Mesenchymal stem cell (in vitro differentiated cells and primary cell): ENCODE data around the gene NDUFV2.

Source experiments
- DNase-seq: peaks from one replicate; pipeline ENCODE4 v3.0.0-alpha.2; 2013
- H2AFZ ChIP-seq: one replicate; pipeline ENCODE4 v1.6.1; 2013; ENCODE audit warnings: low read depth, mild to moderate bottlenecking, control low read depth, inconsistent platforms, low read length, moderate library complexity
- H2AK5ac ChIP-seq: 2 replicates; pipeline ENCODE4 v1.6.1; 2013; ENCODE audit warnings: low read length, moderate library complexity, mild to moderate bottlenecking, inconsistent platforms; ENCODE audit not compliant: severe bottlenecking
- H2BK120ac ChIP-seq: one replicate; pipeline ENCODE4 v1.6.1; 2013; ENCODE audit warnings: low read depth, mild to moderate bottlenecking, inconsistent platforms, low read length, moderate library complexity
- H2BK12ac ChIP-seq, 2 experiments: one replicate each; pipeline ENCODE4 v1.6.1; 2013; ENCODE audit warnings: inconsistent platforms in 2 of 2, low read length in 2 of 2, mild to moderate bottlenecking in 2 of 2, moderate library complexity in 2 of 2, control low read depth in 1 of 2
- H2BK15ac ChIP-seq: one replicate; pipeline ENCODE4 v1.6.1; 2013; ENCODE audit warnings: mild to moderate bottlenecking, low read depth, inconsistent platforms; ENCODE audit not compliant: poor library complexity, severe bottlenecking
- H2BK5ac ChIP-seq: 2 replicates; pipeline ENCODE4 v1.6.1; 2013; ENCODE audit warnings: low read depth, mild to moderate bottlenecking, low read length, control low read depth, inconsistent platforms; ENCODE audit not compliant: poor library complexity, severe bottlenecking
- H3K14ac ChIP-seq, 2 experiments: one replicate each; pipeline ENCODE4 v1.6.1; 2013; ENCODE audit warnings: inconsistent platforms in 2 of 2, low read length in 2 of 2, control low read depth in 1 of 2, mild to moderate bottlenecking in 1 of 2, moderate library complexity in 1 of 2
- H3K18ac ChIP-seq, 2 experiments: one replicate each; pipeline ENCODE4 v1.6.1; 2013; ENCODE audit warnings: inconsistent platforms in 2 of 2, low read length in 2 of 2, control low read depth in 1 of 2, low read depth in 1 of 2, mild to moderate bottlenecking in 1 of 2
- H3K23ac ChIP-seq, 2 experiments: one replicate each; pipeline ENCODE4 v1.6.1; 2013; ENCODE audit warnings: inconsistent platforms in 2 of 2, low read length in 2 of 2, mild to moderate bottlenecking in 2 of 2, moderate library complexity in 2 of 2, control low read depth in 1 of 2
- H3K27ac ChIP-seq: 2 replicates; pipeline ENCODE4 v1.5.1; 2013; ENCODE audit warnings: mild to moderate bottlenecking, moderate library complexity, low read length, control low read depth, inconsistent platforms; ENCODE audit not compliant: poor library complexity, severe bottlenecking
- H3K27me3 ChIP-seq, 2 experiments: 2 replicates each; pipeline versions ENCODE4 v1.6.1 to v1.7.0; 2013; ENCODE audit warnings: low read length in 2 of 2, mild to moderate bottlenecking in 2 of 2, moderate library complexity in 2 of 2, control low read depth in 1 of 2, inconsistent platforms in 1 of 2; ENCODE audit not compliant: control insufficient read depth in 1 of 2, insufficient read depth in 1 of 2
- H3K36me3 ChIP-seq, 2 experiments: 2 replicates each; pipeline versions ENCODE4 v1.6.1 to v1.7.0; 2013; ENCODE audit warnings: low read length in 2 of 2, control low read depth in 1 of 2, inconsistent platforms in 1 of 2, low read depth in 1 of 2, mild to moderate bottlenecking in 1 of 2; ENCODE audit not compliant: insufficient read depth in 2 of 2, control insufficient read depth in 1 of 2
- H3K4ac ChIP-seq, 2 experiments: one replicate each; pipeline ENCODE4 v1.6.1; 2013; ENCODE audit warnings: inconsistent platforms in 2 of 2, low read length in 2 of 2, mild to moderate bottlenecking in 2 of 2, moderate library complexity in 2 of 2, control low read depth in 1 of 2, low read depth in 1 of 2
- H3K4me1 ChIP-seq: 2 replicates; pipeline ENCODE4 v1.6.1; 2013; ENCODE audit warnings: low read depth, low read length, control low read depth; ENCODE audit not compliant: control insufficient read depth, insufficient read depth
- H3K4me2 ChIP-seq: 2 replicates; pipeline ENCODE4 v1.6.1; 2013; ENCODE audit warnings: low read length, mild to moderate bottlenecking, inconsistent platforms; ENCODE audit not compliant: poor library complexity, severe bottlenecking
- H3K4me3 ChIP-seq, 2 experiments: 2 replicates each; pipeline versions ENCODE4 v1.5.1 to v1.7.0; 2013; ENCODE audit warnings: low read length in 2 of 2, mild to moderate bottlenecking in 2 of 2, control low read depth in 1 of 2, low read depth in 1 of 2; ENCODE audit not compliant: insufficient read depth in 1 of 2
- H3K79me1 ChIP-seq: replicated peaks from 2 replicates; pipeline ENCODE4 v1.6.1; 2013; ENCODE audit warnings: mild to moderate bottlenecking, control low read depth, low read length, inconsistent platforms; ENCODE audit not compliant: poor library complexity, severe bottlenecking
- H3K9ac ChIP-seq: 2 replicates; pipeline ENCODE4 v1.7.0; 2013; ENCODE audit warnings: mild to moderate bottlenecking, low read length, moderate library complexity
- H3K9me3 ChIP-seq: 2 replicates; pipeline ENCODE4 v1.7.0; 2013; ENCODE audit warnings: mild to moderate bottlenecking, low read length; ENCODE audit not compliant: control insufficient read depth
- H4K8ac ChIP-seq: one replicate; pipeline ENCODE4 v1.6.1; 2013; ENCODE audit warnings: inconsistent platforms, mild to moderate bottlenecking, low read length, moderate library complexity
- H4K91ac ChIP-seq: one replicate; pipeline ENCODE4 v1.6.1; 2013; ENCODE audit warnings: mild to moderate bottlenecking, low read length, inconsistent platforms
- WGBS: methylation state at CpG from one replicate; pipeline ENCODE4 v1.1.7; 2013; ENCODE audit warnings: mixed read lengths; 5-methylcytosine and 5-hydroxymethylcytosine counted together

NDUFV2 gene

GRCh38 chr18:9082711-9083510, 19.6 kb upstream of the NDUFV2 start:
- Histone ChIP-seq H3K79me1 (no peaks in the 10 kb centered on the region), H4K91ac (no peak overlapping the region), H3K14ac (no peak overlapping the region), H3K27me3 (no peaks in the 10 kb centered on the region), H3K4me1 (no peaks in the 10 kb centered on the region), H3K4ac (no peak overlapping the region), H3K4me2 (no peak overlapping the region), H2BK12ac (peak overlapping the region in 1 of 2 experiments; percentile 15), H3K27ac (no peak overlapping the region), H2AK5ac (no peak overlapping the region), H3K18ac (no peak overlapping the region), H2BK120ac (no peak overlapping the region), H3K4me3 (no peak overlapping the region), H3K9me3 (no peaks in the 10 kb centered on the region), H2BK15ac (no peak overlapping the region), H2BK5ac (no peak overlapping the region), H2AFZ (no peak overlapping the region), H4K8ac (no peak overlapping the region), H3K23ac (no peak overlapping the region), H3K36me3 (no peaks in the 10 kb centered on the region), H3K9ac (no peak overlapping the region)
- no peak for DNase-seq
- WGBS: 91% methylated on average over 4 of the region's 5 CpGs

GRCh38 chr18:9086015-9086414, 16.5 kb upstream of the NDUFV2 start:
- Histone ChIP-seq H3K9ac (no peak overlapping the region), H2BK12ac (no peak overlapping the region), H3K23ac (no peak overlapping the region), H3K79me1 (no peaks in the 10 kb centered on the region), H3K36me3 (no peaks in the 10 kb centered on the region), H3K4ac (no peak overlapping the region), H3K9me3 (no peaks in the 10 kb centered on the region), H3K27ac (no peak overlapping the region), H3K27me3 (no peaks in the 10 kb centered on the region), H2BK15ac (no peak overlapping the region), H2BK120ac (no peak overlapping the region), H3K18ac (no peak overlapping the region), H2AFZ (no peak overlapping the region), H3K4me1 (no peaks in the 10 kb centered on the region), H4K91ac (no peak overlapping the region), H2AK5ac (no peak overlapping the region), H3K4me3 (no peak overlapping the region), H2BK5ac (no peak overlapping the region), H4K8ac (no peak overlapping the region), H3K4me2 (no peak overlapping the region), H3K14ac (no peak overlapping the region)
- WGBS: no CpG with 5 or more reads among the region's 2 CpGs
- no peak for DNase-seq

GRCh38 chr18:9086624-9087023, 15.9 kb upstream of the NDUFV2 start:
- no peak overlapping the region for H2BK12ac ChIP-seq
- H3K36me3 ChIP-seq: no peaks in the 10 kb centered on the region
- no peak overlapping the region for H3K4ac ChIP-seq
- no peak overlapping the region for H3K14ac ChIP-seq
- H3K4me1 ChIP-seq: no peaks in the 10 kb centered on the region
- no peaks in the 10 kb centered on the region for H3K9me3 ChIP-seq
- H2BK15ac ChIP-seq: no peak overlapping the region
- no peak overlapping the region for H4K91ac ChIP-seq
- H3K27ac ChIP-seq: no peak overlapping the region
- WGBS: no CpG with 5 or more reads among the region's 1 CpG
- no peak overlapping the region for H3K18ac ChIP-seq
- no peak overlapping the region for H2AFZ ChIP-seq
- H2BK5ac ChIP-seq: no peak overlapping the region
- H3K9ac ChIP-seq: no peak overlapping the region
- H3K27me3 ChIP-seq: no peaks in the 10 kb centered on the region
- H2AK5ac ChIP-seq: no peak overlapping the region
- no peak for DNase-seq
- H2BK120ac ChIP-seq: no peak overlapping the region
- no peak overlapping the region for H3K4me3 ChIP-seq
- no peaks in the 10 kb centered on the region for H3K79me1 ChIP-seq
- H4K8ac ChIP-seq: no peak overlapping the region
- no peak overlapping the region for H3K23ac ChIP-seq
- no peak overlapping the region for H3K4me2 ChIP-seq

GRCh38 chr18:9087144-9087543, 15.4 kb upstream of the NDUFV2 start:
- WGBS: 100% methylated on average over 1 of the region's 2 CpGs
- H3K36me3 ChIP-seq: no peaks in the 10 kb centered on the region
- H2BK15ac ChIP-seq: no peak overlapping the region
- no peak overlapping the region for H3K4me2 ChIP-seq
- no peaks in the 10 kb centered on the region for H3K4me1 ChIP-seq
- H3K9ac ChIP-seq: no peak overlapping the region
- H2AK5ac ChIP-seq: no peak overlapping the region
- no peak overlapping the region for H4K8ac ChIP-seq
- H4K91ac ChIP-seq: no peak overlapping the region
- H2BK5ac ChIP-seq: no peak overlapping the region
- H3K4ac ChIP-seq: no peak overlapping the region
- H3K18ac ChIP-seq: no peak overlapping the region
- H2AFZ ChIP-seq: no peak overlapping the region
- DNase-seq: no peak
- H3K4me3 ChIP-seq: no peak overlapping the region
- H3K14ac ChIP-seq: no peak overlapping the region
- H3K27ac ChIP-seq: no peak overlapping the region
- no peak overlapping the region for H2BK120ac ChIP-seq
- H3K79me1 ChIP-seq: no peaks in the 10 kb centered on the region
- no peaks in the 10 kb centered on the region for H3K9me3 ChIP-seq
- H2BK12ac ChIP-seq: no peak overlapping the region
- H3K23ac ChIP-seq: no peak overlapping the region
- no peaks in the 10 kb centered on the region for H3K27me3 ChIP-seq
